BE2C (cell line): ENCODE measurements around the gene CX3CL1.
"Not testable (repeated sequence)": the region's sequence is repeated elsewhere in the genome, so short reads cannot be mapped to it uniquely, and the experiment has no call there.

Experiments used
- DNase-seq: peaks from one replicate; pipeline ENCODE4 v3.0.0-alpha.2; 2020
- H3K27me3 ChIP-seq: fragments of 250-450 bp; sonication (Bioruptor Pico); 2 replicates; pipeline ENCODE4 v1.5.1; 2020; ENCODE audit warnings: mild to moderate bottlenecking
- H3K36me3 ChIP-seq: fragments of 250-450 bp; sonication (Bioruptor Pico); 2 replicates; pipeline ENCODE4 v1.5.1; 2020; ENCODE audit warnings: mild to moderate bottlenecking
- H3K4me1 ChIP-seq: fragments of 250-450 bp; sonication (Bioruptor Pico); 2 replicates; pipeline ENCODE4 v1.5.1; 2020
- H3K4me3 ChIP-seq: 2 replicates; pipeline ENCODE4 v1.5.1; 2011; ENCODE audit warnings: low read depth, low read length
- H3K9me3 ChIP-seq: fragments of 250-450 bp; sonication (Bioruptor Pico); 2 replicates; pipeline ENCODE4 v1.5.1; 2020
- TF ChIP-seq, protein P1 (sequence below): IDR thresholded peaks from 2 replicates; pipeline ENCODE4 v1.5.1; 2012; ENCODE audit warnings: mild to moderate bottlenecking, low read depth, low read length

The CX3CL1 gene

DNA sequence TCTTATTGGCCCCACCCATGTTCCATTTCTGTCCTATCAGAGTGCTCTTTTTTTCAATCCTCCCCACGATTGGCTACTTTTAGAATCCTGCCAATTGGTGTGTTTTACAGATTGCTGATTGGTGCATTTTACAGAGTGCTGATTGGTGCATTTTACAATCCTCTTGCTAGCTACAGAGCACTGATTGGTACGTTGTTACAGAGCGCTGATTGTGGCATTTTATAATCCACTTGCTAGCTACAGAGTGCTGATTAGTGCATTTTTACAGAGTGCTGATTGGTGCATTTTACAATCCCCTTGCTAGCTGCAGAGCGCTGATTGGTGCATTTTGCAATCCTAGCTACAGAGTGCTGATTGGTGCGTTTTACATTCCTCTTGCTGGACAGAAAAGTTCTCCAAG lies 22.7 kb downstream of the CX3CL1 start:
- Histone ChIP-seq H3K36me3 (no peaks in the 10 kb centered on the region), H3K4me1 (no peaks in the 10 kb centered on the region), H3K9me3 (no peaks in the 10 kb centered on the region; the same call in 1 of the 2 replicates), H3K4me3 (no peak overlapping the region), H3K27me3 (no peaks in the 10 kb centered on the region)
- no peak for DNase-seq
- TF ChIP-seq, protein P1, sequence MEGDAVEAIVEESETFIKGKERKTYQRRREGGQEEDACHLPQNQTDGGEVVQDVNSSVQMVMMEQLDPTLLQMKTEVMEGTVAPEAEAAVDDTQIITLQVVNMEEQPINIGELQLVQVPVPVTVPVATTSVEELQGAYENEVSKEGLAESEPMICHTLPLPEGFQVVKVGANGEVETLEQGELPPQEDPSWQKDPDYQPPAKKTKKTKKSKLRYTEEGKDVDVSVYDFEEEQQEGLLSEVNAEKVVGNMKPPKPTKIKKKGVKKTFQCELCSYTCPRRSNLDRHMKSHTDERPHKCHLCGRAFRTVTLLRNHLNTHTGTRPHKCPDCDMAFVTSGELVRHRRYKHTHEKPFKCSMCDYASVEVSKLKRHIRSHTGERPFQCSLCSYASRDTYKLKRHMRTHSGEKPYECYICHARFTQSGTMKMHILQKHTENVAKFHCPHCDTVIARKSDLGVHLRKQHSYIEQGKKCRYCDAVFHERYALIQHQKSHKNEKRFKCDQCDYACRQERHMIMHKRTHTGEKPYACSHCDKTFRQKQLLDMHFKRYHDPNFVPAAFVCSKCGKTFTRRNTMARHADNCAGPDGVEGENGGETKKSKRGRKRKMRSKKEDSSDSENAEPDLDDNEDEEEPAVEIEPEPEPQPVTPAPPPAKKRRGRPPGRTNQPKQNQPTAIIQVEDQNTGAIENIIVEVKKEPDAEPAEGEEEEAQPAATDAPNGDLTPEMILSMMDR, result no peak

DNA sequence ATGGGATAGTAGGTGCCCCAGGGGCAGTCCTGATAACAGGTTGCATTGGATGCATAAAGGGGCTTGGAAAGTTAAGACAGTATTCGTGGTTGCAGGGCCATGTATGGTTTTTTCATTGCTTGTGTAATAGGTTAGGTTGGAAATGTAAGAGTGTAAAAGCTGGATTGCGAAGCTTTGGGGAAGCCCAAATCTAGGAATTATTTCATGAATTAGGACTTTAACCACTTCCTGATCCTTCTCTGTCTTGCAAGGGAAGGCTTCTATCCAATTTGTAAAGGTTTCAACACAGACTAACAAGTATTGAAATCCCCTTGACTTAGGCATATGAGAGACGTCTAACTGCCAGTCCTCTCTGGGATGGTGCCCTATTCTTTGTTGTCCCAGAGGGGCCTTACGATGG lies 24.5 kb downstream of the CX3CL1 start:
- H3K4me1 ChIP-seq, result no peaks in the 10 kb centered on the region
- TF ChIP-seq, protein P1, result no peak

DNA sequence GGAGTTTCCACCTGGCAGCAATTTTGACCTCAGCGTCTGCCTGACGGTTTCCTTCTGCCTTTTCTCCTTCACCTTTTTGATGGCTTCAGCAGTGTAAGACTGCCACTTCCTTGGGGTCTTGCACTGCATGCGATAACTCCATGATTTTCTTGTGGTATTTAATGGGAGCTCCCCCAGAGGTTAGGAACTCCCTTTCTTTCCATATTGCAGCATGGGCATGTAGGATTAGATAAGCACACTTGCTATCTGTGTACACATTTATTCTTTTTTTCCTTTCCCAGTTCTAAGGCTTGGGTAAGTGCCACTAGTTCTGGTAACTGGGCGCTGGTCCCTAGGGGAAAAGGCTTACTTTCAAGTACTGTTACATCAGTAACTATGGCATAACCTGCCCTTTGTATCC lies 25.2 kb downstream of the CX3CL1 start:
- H3K4me1 ChIP-seq, H3K4me3 ChIP-seq, H3K36me3 ChIP-seq, DNase-seq, H3K27me3 ChIP-seq, H3K9me3 ChIP-seq: not testable (repeated sequence)

More for the DNA sequence above, 24.5 kb downstream of the CX3CL1 start:
- Histone ChIP-seq H3K9me3 (no peaks in the 10 kb centered on the region; the same call in 1 of the 2 replicates), H3K36me3 (no peaks in the 10 kb centered on the region), H3K4me3 (no peak overlapping the region), H3K27me3 (no peaks in the 10 kb centered on the region)
- DNase-seq, result no peak

DNA sequence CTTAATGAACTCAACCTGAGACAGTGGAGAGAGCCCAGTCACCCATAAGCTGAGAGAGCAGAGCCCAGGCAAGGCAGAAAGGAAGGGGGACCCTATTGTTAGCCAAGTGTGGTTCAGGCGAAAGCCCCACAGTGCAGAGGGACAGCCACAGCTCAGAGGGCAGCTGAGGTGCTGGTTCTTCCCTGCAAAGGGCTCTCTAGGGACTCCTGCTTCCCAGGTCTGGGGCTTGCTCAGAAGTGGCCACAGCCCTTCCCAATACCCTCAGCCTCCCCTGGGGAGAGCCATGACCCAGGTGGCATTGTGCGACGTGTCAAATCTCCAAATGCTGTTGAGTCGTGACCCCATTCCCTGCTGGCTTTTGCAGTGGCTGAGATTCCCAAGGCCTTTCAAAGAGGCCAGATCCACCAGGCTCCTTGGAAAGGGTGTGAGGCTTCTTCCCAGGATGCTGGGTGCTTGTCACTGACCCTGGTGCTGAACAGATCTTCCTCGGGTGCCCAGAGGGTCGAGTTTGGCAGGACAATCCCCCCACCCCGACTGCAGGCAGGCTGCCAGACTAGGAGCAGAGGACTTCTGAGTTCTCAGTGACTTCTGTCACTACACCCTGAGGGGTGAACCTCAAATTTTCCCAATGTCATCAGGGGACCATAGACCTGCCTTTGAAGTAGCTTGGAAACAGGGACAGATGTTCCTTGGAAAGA lies 29.8 kb downstream of the CX3CL1 start:
- no peak overlapping the region for H3K4me3 ChIP-seq
- H3K4me1 ChIP-seq, result no peaks in the 10 kb centered on the region
- H3K27me3 ChIP-seq, result no peaks in the 10 kb centered on the region
- no peaks in the 10 kb centered on the region for H3K9me3 ChIP-seq
- DNase-seq, result no peak
- H3K36me3 ChIP-seq, result no peaks in the 10 kb centered on the region
- TF ChIP-seq, protein P1, result no peak

DNA sequence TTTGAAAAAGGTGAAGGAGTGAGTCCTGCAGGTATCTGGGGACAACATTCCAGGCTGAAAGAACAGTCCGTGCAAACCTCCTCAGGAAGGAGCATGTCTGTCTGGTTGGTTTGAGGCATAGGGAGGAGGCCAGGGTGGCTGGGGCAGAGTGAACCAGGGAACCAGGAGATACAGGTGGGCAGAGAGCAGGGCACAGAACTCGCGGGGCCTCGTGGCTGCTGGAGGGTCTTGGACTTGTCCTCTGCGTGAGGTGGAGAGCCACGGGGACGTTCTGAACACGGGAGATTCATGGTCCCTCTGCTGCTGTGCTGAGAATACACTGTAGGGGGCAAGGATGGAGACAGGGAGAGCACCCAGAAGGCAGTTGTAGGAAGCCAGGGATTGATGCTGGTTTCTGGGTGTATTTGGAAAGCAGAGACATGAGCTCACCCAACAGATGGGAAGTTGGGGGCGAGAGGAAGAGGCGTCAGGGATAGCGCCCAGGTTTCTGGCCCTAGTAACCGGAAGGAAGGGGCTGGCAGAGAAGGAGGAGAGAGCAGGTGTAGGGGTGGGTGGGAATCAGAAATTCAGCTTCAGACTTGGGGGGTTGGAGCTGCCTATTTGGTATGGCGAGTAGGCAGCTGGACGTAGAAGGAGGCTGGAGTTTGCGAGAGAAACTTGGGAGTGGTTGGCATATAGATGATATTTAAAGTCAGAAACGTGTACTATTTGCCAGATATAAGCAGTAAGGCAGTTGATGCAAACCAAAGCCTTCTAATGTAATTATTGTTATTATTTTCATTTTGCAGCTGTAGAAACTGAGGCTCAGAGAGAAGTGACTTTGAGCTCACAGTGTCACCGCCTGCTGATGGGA lies 31.9 kb downstream of the CX3CL1 start, which contains the start of gene CCL17:
Gene CCL17, plus strand, starts transcription at position 803 of the 853 bp plus-strand sequence. CDS start 9,166 bp downstream, outside the sequence.
- Histone ChIP-seq H3K9me3 (peaks cover 2% of the 10 kb centered on the region; the same call in 1 of the 2 replicates), H3K36me3 (no peaks in the 10 kb centered on the region), H3K4me1 (no peaks in the 10 kb centered on the region), H3K27me3 (no peaks in the 10 kb centered on the region), H3K4me3 (no peak within 1 kb of the TSS)
- DNase-seq, result no peak
- TF ChIP-seq, protein P1, result no peak

DNA sequence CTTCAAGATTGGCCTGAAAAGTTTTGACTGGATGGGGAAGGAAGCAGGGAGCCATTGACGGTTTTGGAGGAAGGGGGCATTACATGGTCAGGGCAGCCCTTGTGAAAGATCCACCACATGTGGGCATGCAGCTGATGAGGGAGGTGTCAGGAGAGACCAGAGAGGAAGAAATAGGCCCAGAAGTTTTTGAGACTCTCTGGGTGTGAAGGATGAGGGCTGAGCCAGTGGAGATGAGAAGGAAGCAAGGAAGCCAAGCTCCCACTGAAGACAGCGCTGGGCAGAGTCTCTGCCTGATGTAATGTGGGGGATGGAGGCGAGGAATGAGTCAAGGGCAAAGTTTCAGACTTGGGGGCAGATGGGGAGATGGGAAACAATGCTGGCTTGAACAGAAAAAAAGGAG lies 32.8 kb downstream of the CX3CL1 start:
- Histone ChIP-seq H3K27me3 (no peaks in the 10 kb centered on the region), H3K4me1 (no peaks in the 10 kb centered on the region; the same call in 1 of the 2 replicates), H3K36me3 (no peaks in the 10 kb centered on the region), H3K4me3 (no peak overlapping the region), H3K9me3 (peaks cover 2% of the 10 kb centered on the region; the same call in 1 of the 2 replicates)
- TF ChIP-seq, protein P1, result no peak
- DNase-seq, result no peak
